ENCODE measurements around the gene POGZ. TPM values are rescaled to one million over a fixed set of nuclear protein-coding genes. Genes with fewer than 3 reads are reported as not detected.
"Not testable (repeated sequence)": the region's sequence is repeated elsewhere in the genome, so short reads cannot be mapped to it uniquely, and the experiment has no call there.

Gene POGZ
- total and polyA plus RNA-seq, 2 donors = 32.1 to 86.9 TPM

- not testable (repeated sequence) for H3K4me3 ChIP-seq (ENCODE audit: low read depth, low read length); H3K36me3 ChIP-seq (ENCODE audit: insufficient read depth); H3K4me1 ChIP-seq (ENCODE audit: insufficient read depth); DNase-seq (ENCODE audit: extremely low spot score); H3K27ac ChIP-seq (ENCODE audit: low read depth)
- 78% methylated on average over 5 of the region's 5 CpGs for WGBS
Observed at GRCh38 chr1:151396265-151396664, 63.0 kb downstream of the POGZ start.

GRCh38 chr1:151393583-151393982 lies 65.7 kb downstream of the POGZ start:
- Histone ChIP-seq H3K4me3 (ENCODE audit: low read depth, low read length) (no peak overlapping the region), H3K4me1 (ENCODE audit: insufficient read depth) (no peaks in the 10 kb centered on the region), H3K27ac (ENCODE audit: low read depth) (no peak overlapping the region), H3K36me3 (ENCODE audit: insufficient read depth) (no peaks in the 10 kb centered on the region)
- DNase-seq (ENCODE audit: extremely low spot score) = no peak

- Histone ChIP-seq H3K36me3 (ENCODE audit: insufficient read depth) (no peaks in the 10 kb centered on the region), H3K27ac (ENCODE audit: low read depth) (no peak overlapping the region), H3K4me3 (ENCODE audit: low read depth, low read length) (no peak overlapping the region), H3K4me1 (ENCODE audit: insufficient read depth) (no peaks in the 10 kb centered on the region)
- 72% methylated on average over 3 of the region's 3 CpGs for whole genome bisulfite sequencing
- no peak for DNase-seq (ENCODE audit: extremely low spot score)
Observed at GRCh38 chr1:151391079-151391563, 68.2 kb downstream of the POGZ start.

- DNase-seq (ENCODE audit: extremely low spot score); H3K4me3 ChIP-seq (ENCODE audit: low read depth, low read length); H3K27ac ChIP-seq (ENCODE audit: low read depth); H3K4me1 ChIP-seq (ENCODE audit: insufficient read depth); H3K36me3 ChIP-seq (ENCODE audit: insufficient read depth): not testable (repeated sequence)
- 91% methylated on average over 22 of the region's 22 CpGs for WGBS
Observed at GRCh38 chr1:151390221-151391078, 68.8 kb downstream of the POGZ start.

GRCh38 chr1:151386002-151386401 lies 73.3 kb downstream of the POGZ start:
- H3K27ac ChIP-seq (ENCODE audit: low read depth) = no peak overlapping the region
- WGBS = 79% methylated on average over 2 of the region's 2 CpGs
- H3K4me1 ChIP-seq (ENCODE audit: insufficient read depth) = no peaks in the 10 kb centered on the region
- no peaks in the 10 kb centered on the region for H3K36me3 ChIP-seq (ENCODE audit: insufficient read depth)
- DNase-seq (ENCODE audit: extremely low spot score) = no peak
- no peak overlapping the region for H3K4me3 ChIP-seq (ENCODE audit: low read depth, low read length)

GRCh38 chr1:151384584-151384983 lies 74.7 kb downstream of the POGZ start:
- no peak for DNase-seq (ENCODE audit: extremely low spot score)
- Histone ChIP-seq H3K27ac (ENCODE audit: low read depth) (no peak overlapping the region), H3K4me3 (ENCODE audit: low read depth, low read length) (no peak overlapping the region), H3K36me3 (ENCODE audit: insufficient read depth) (no peaks in the 10 kb centered on the region), H3K4me1 (ENCODE audit: insufficient read depth) (no peaks in the 10 kb centered on the region)
- WGBS = 64% methylated on average over 3 of the region's 3 CpGs

- Histone ChIP-seq H3K4me3 (ENCODE audit: low read depth, low read length) (no peak overlapping the region), H3K4me1 (ENCODE audit: insufficient read depth) (no peaks in the 10 kb centered on the region), H3K27ac (ENCODE audit: low read depth) (no peak overlapping the region), H3K36me3 (ENCODE audit: insufficient read depth) (no peaks in the 10 kb centered on the region)
- no peak for DNase-seq (ENCODE audit: extremely low spot score)
- 64% methylated on average over 3 of the region's 3 CpGs for WGBS
Observed at GRCh38 chr1:151377150-151377884, 82.0 kb downstream of the POGZ start.

GRCh38 chr1:151373196-151373595 lies 86.1 kb downstream of the POGZ start:
- WGBS = 93% methylated on average over 14 of the region's 14 CpGs
- no peak for DNase-seq (ENCODE audit: extremely low spot score)
- Histone ChIP-seq H3K36me3 (ENCODE audit: insufficient read depth) (no peaks in the 10 kb centered on the region), H3K4me1 (ENCODE audit: insufficient read depth) (peaks cover 3% of the 10 kb centered on the region), H3K4me3 (ENCODE audit: low read depth, low read length) (no peak overlapping the region), H3K27ac (ENCODE audit: low read depth) (no peak overlapping the region)

- H3K36me3 ChIP-seq (ENCODE audit: insufficient read depth) = no peaks in the 10 kb centered on the region
- 17% methylated on average over 11 of the region's 11 CpGs for WGBS
- H3K4me1 ChIP-seq (ENCODE audit: insufficient read depth) = peaks cover 3% of the 10 kb centered on the region
- peak; percentile 62 for DNase-seq (ENCODE audit: extremely low spot score)
- H3K27ac ChIP-seq (ENCODE audit: low read depth) = peak within 1 kb of the TSS; percentile 63
- H3K4me3 ChIP-seq (ENCODE audit: low read depth, low read length) = peak within 1 kb of the TSS; percentile 48
Observed at GRCh38 chr1:151372058-151372934, 87.0 kb downstream of the POGZ start, which contains the start of gene SELENBP1. Gene SELENBP1, minus strand, starts transcription at chr1:151372705. Its CDS starts 64 bp downstream, at chr1:151372641.

- peak overlapping the region; percentile 63 for H3K27ac ChIP-seq (ENCODE audit: low read depth)
- no peaks in the 10 kb centered on the region for H3K36me3 ChIP-seq (ENCODE audit: insufficient read depth)
- peak overlapping the region; percentile 48 for H3K4me3 ChIP-seq (ENCODE audit: low read depth, low read length)
- H3K4me1 ChIP-seq (ENCODE audit: insufficient read depth) = peaks cover 3% of the 10 kb centered on the region
- DNase-seq (ENCODE audit: extremely low spot score) = no peak
- 12% methylated on average over 9 of the region's 9 CpGs for WGBS
Observed at GRCh38 chr1:151371370-151372057, 87.8 kb downstream of the POGZ start.

- Histone ChIP-seq H3K27ac (ENCODE audit: low read depth) (no peak overlapping the region), H3K36me3 (ENCODE audit: insufficient read depth) (no peaks in the 10 kb centered on the region), H3K4me3 (ENCODE audit: low read depth, low read length) (no peak overlapping the region), H3K4me1 (ENCODE audit: insufficient read depth) (peaks cover 3% of the 10 kb centered on the region)
- DNase-seq (ENCODE audit: extremely low spot score) = no peak
- 40% methylated on average over 6 of the region's 6 CpGs for WGBS
Observed at GRCh38 chr1:151370211-151370911, 88.9 kb downstream of the POGZ start.

- Histone ChIP-seq H3K36me3 (ENCODE audit: insufficient read depth) (no peaks in the 10 kb centered on the region), H3K4me1 (ENCODE audit: insufficient read depth) (peaks cover 3% of the 10 kb centered on the region), H3K4me3 (ENCODE audit: low read depth, low read length) (no peak overlapping the region), H3K27ac (ENCODE audit: low read depth) (no peak overlapping the region)
- DNase-seq (ENCODE audit: extremely low spot score) = no peak
- 77% methylated on average over 15 of the region's 15 CpGs for WGBS
Observed at GRCh38 chr1:151369621-151370048, 89.7 kb downstream of the POGZ start.

Measured in urinary bladder (tissue), 4 donors.